K562 (cell line): ENCODE results near the gene ATP2B1. TPM values are rescaled to one million over a fixed set of nuclear protein-coding genes. Genes with fewer than 3 reads are reported as not detected.

Source experiments
- ARID1B ChIP-seq: fragments of 450-650 bp; IDR thresholded peaks from 2 replicates; pipeline ENCODE4 v1.6.1; 2016; ENCODE audit warnings: antibody characterized with exemption, mild to moderate bottlenecking, inconsistent platforms
- BRD9 ChIP-seq: fragments of 450-650 bp; IDR thresholded peaks from 2 replicates; pipeline ENCODE4 v1.6.1; 2018; ENCODE audit warnings: low read depth; ENCODE audit not compliant: partially characterized antibody
- CHD1 ChIP-seq: fragments of 200-600 bp; sonication (generic); IDR thresholded peaks from one replicate; pipeline ENCODE4 v1.6.1; 2012; ENCODE audit warnings: mild to moderate bottlenecking, moderate library complexity, low read length, inconsistent platforms
- KDM2B ChIP-seq: fragments of 250-450 bp; sonication (Bioruptor Pico); IDR thresholded peaks from 2 replicates; pipeline ENCODE4 v1.8.0; 2021; ENCODE audit warnings: mild to moderate bottlenecking, moderate library complexity
- NKRF ChIP-seq: fragments of 450-650 bp; IDR thresholded peaks from 2 replicates; pipeline ENCODE4 v1.6.1; 2016; ENCODE audit warnings: borderline replicate concordance
- PKNOX1 ChIP-seq: fragments of 450-650 bp; IDR thresholded peaks from 2 replicates; pipeline ENCODE4 v1.6.1; 2016
- RCOR1 ChIP-seq, 2 experiments: IDR thresholded peaks; 2 replicates each; pipeline ENCODE4 v1.6.1; 2012; ENCODE audit warnings: low read depth in 2 of 2, low read length in 2 of 2, borderline replicate concordance in 1 of 2, improper control_type of control experiment in 1 of 2
- STAT5B ChIP-seq: fragments of 250-450 bp; sonication (Bioruptor Pico); IDR thresholded peaks from 2 replicates; pipeline ENCODE4 v1.8.0; 2021; ENCODE audit warnings: mild to moderate bottlenecking, inconsistent platforms
- STAT6 ChIP-seq: sonication (generic); formaldehyde crosslinking; IDR thresholded peaks from 2 replicates; pipeline ENCODE4 v1.8.1; 2023; ENCODE audit warnings: mild to moderate bottlenecking, missing genetic modification reagents
- TAF7 ChIP-seq: fragments of 450-650 bp; IDR thresholded peaks from 2 replicates; pipeline ENCODE4 v1.6.1; 2016; ENCODE audit warnings: missing genetic modification characterization, missing compliant biosample characterization
- THRAP3 ChIP-seq: fragments of 450-650 bp; IDR thresholded peaks from 2 replicates; pipeline ENCODE4 v1.6.1; 2016; ENCODE audit warnings: mild to moderate bottlenecking, inconsistent platforms, borderline replicate concordance
- ZKSCAN8 ChIP-seq: fragments of 200-800 bp; sonication (Bioruptor generic); IDR thresholded peaks from 2 replicates; pipeline ENCODE4 v1.6.1; 2016; ENCODE audit warnings: missing genetic modification characterization, missing compliant biosample characterization
- ZNF175 ChIP-seq: fragments of 200-800 bp; sonication (Bioruptor generic); IDR thresholded peaks from 2 replicates; pipeline ENCODE4 v1.6.1; 2016; ENCODE audit warnings: low read depth, mild to moderate bottlenecking, missing genetic modification characterization, missing compliant biosample characterization
- ZNF239 ChIP-seq: fragments of 250-450 bp; sonication (Bioruptor Pico); IDR thresholded peaks from 2 replicates; pipeline ENCODE4 v1.4.0; 2020; ENCODE audit warnings: mild to moderate bottlenecking
- ZNF277 ChIP-seq: fragments of 250-450 bp; sonication (Bioruptor Pico); IDR thresholded peaks from 2 replicates; pipeline ENCODE4 v1.8.0; 2022; ENCODE audit warnings: inconsistent platforms, mild to moderate bottlenecking, moderate library complexity, borderline replicate concordance
- ZNF384 ChIP-seq: IDR thresholded peaks from 2 replicates; pipeline ENCODE4 v1.6.1; 2012; ENCODE audit warnings: low read depth, low read length, improper control_type of control experiment
- ZNF395 ChIP-seq: fragments of 200-800 bp; sonication (Bioruptor generic); IDR thresholded peaks from 2 replicates; pipeline ENCODE4 v1.6.1; 2017; ENCODE audit warnings: missing genetic modification characterization, missing compliant biosample characterization
- ZNF583 ChIP-seq: fragments of 250-450 bp; sonication (Bioruptor Pico); IDR thresholded peaks from 2 replicates; pipeline ENCODE4 v1.4.0; 2020
- ZNF79 ChIP-seq: fragments of 250-450 bp; sonication (Bioruptor Pico); IDR thresholded peaks from 2 replicates; pipeline ENCODE4 v1.4.0; 2020; ENCODE audit warnings: low read depth, mild to moderate bottlenecking, moderate library complexity
- polyA plus RNA-seq, 8 experiments: library from polyadenylated mRNA; depleted of rRNA in 4 of 8; stranded (reverse) in 5 of 8; unstranded in 3 of 8; fragments of >200 nt; fragmentation: Nextera tagmentation in 2 of 8; fragmentation: Illumina TruSeq in 1 of 8; extraction: Ambion mirVana in 2 of 8; extraction: Trizol in 1 of 8; gene quantifications; 2 replicates each; pipeline versions ENCODE4 v1.2.1 to v1.2.3, GENCODE V29; 2011 to 2014; ENCODE audit warnings: inconsistent platforms in 1 of 8, missing spikeins in 1 of 8
- total RNA-seq, 7 experiments: library from RNA; depleted of rRNA in 6 of 7; stranded (reverse); fragments of >200 nt in 6 of 7; fragmentation: Illumina TruSeq in 2 of 7; extraction: Trizol in 2 of 7; gene quantifications; 2 replicates each; pipeline versions ENCODE4 v1.2.1 to v1.2.3, GENCODE V29; 2011 to 2021; ENCODE audit warnings: low replicate concordance in 1 of 7

Gene ATP2B1
- total and polyA plus RNA-seq, 9 of the 15 experiments (the other 6 are each of a cell fraction or from before 2014, with no cell fraction given): 8.6 to 39.0 (median 27.8) TPM

- TF ChIP-seq ZNF175 (no peak), ZNF239 (CRISPR knock-in tag) (no peak), THRAP3 (no peak), ZNF277 (CRISPR knock-in tag) (no peak), RCOR1 (IDR thresholded peaks at IDR 0.05; ENCODE audit: borderline replicate concordance in 1 of 2, low read depth in 2 of 2, low read length in 2 of 2) (no peak), ZKSCAN8 (CRISPR knock-in tag) (no peak), CHD1 (peak; percentile 54), ZNF384 (0 out of 2 replicates have a peak, but pooled peaks have one; percentile 17), ZNF583 (CRISPR knock-in tag) (no peak), TAF7 (tag) (no peak), ZNF79 (CRISPR knock-in tag) (no peak), KDM2B (CRISPR knock-in tag) (0 out of 2 replicates have a peak, but pooled peaks have one; percentile 24), STAT5B (no peak), NKRF (peak; percentile 59; the same call in 1 of the 2 replicates), BRD9 (peak; percentile 32), ZNF395 (CRISPR knock-in tag) (0 out of 2 replicates have a peak, but pooled peaks have one; percentile 16), STAT6 (CRISPR knock-in tag) (no peak), PKNOX1 (0 out of 2 replicates have a peak, but pooled peaks have one; percentile 7), ARID1B (peak; percentile 0; the same call in 1 of the 2 replicates)
These were observed 1.6 kb upstream of the ATP2B1 start (continued) for GRCh38 chr12:89709995-89710872.
